Ectodermal cell (in vitro differentiated cells): ENCODE results near the gene PLEKHH1.
"Not testable (repeated sequence)": the region's sequence is repeated elsewhere in the genome, so short reads cannot be mapped to it uniquely, and the experiment has no call there.

ENCODE experiments used
- H3K27ac ChIP-seq: 2 replicates; pipeline ENCODE4 v1.7.0; 2013; ENCODE audit warnings: mild to moderate bottlenecking, low read depth, low read length; ENCODE audit not compliant: insufficient read depth, poor library complexity, severe bottlenecking
- H3K27me3 ChIP-seq: 2 replicates; pipeline ENCODE4 v1.7.0; 2013; ENCODE audit warnings: mild to moderate bottlenecking, low read length; ENCODE audit not compliant: insufficient read depth, control insufficient read depth, poor library complexity, severe bottlenecking
- H3K36me3 ChIP-seq: one replicate; pipeline ENCODE4 v1.7.0; 2013; ENCODE audit warnings: low read length; ENCODE audit not compliant: control insufficient read depth, insufficient read depth
- H3K4me1 ChIP-seq: one replicate; pipeline ENCODE4 v1.7.0; 2013; ENCODE audit warnings: low read length; ENCODE audit not compliant: control insufficient read depth, insufficient read depth
- H3K4me3 ChIP-seq: 2 replicates; pipeline ENCODE4 v1.7.0; 2013; ENCODE audit warnings: low read depth, low read length, control low read depth; ENCODE audit not compliant: insufficient read depth
- H3K9me3 ChIP-seq: 2 replicates; pipeline ENCODE4 v1.7.0; 2013; ENCODE audit warnings: mild to moderate bottlenecking, low read length, moderate library complexity; ENCODE audit not compliant: control insufficient read depth
- WGBS, 2 experiments: methylation state at CpG; one replicate each; pipeline ENCODE4 v1.1.7; 2013; ENCODE audit warnings: missing lambda C conversion rate in 2 of 2; 5-methylcytosine and 5-hydroxymethylcytosine counted together

The PLEKHH1 gene

DNA sequence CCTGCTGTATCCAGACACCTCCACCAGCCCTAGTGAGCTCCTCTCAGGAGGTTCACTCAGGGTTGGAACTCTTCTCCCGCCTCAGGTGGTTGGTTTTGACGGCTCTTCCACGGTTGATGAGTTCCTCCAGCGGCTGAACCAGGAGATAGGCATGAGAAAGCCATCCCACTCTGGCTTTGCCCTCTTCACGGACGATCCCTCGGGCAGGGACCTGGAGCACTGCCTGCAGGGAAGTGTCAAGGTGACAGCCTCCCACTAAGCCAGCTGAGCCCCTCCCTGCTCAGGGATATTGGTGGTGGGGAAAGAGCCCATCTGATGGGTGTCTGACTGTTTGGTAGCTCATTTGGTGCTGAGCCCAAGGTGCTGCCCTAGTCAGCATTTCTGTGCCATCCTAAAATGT lies 46.5 kb downstream of the PLEKHH1 start:
- H3K36me3 ChIP-seq: no peaks in the 10 kb centered on the region
- no peaks in the 10 kb centered on the region for H3K27me3 ChIP-seq
- H3K27ac ChIP-seq: no peak overlapping the region
- no peaks in the 10 kb centered on the region for H3K9me3 ChIP-seq
- 95 to 96% methylated on average over 7 of the region's 7 CpGs for WGBS, 2 experiments
- no peak overlapping the region for H3K4me3 ChIP-seq
- H3K4me1 ChIP-seq: no peaks in the 10 kb centered on the region

DNA sequence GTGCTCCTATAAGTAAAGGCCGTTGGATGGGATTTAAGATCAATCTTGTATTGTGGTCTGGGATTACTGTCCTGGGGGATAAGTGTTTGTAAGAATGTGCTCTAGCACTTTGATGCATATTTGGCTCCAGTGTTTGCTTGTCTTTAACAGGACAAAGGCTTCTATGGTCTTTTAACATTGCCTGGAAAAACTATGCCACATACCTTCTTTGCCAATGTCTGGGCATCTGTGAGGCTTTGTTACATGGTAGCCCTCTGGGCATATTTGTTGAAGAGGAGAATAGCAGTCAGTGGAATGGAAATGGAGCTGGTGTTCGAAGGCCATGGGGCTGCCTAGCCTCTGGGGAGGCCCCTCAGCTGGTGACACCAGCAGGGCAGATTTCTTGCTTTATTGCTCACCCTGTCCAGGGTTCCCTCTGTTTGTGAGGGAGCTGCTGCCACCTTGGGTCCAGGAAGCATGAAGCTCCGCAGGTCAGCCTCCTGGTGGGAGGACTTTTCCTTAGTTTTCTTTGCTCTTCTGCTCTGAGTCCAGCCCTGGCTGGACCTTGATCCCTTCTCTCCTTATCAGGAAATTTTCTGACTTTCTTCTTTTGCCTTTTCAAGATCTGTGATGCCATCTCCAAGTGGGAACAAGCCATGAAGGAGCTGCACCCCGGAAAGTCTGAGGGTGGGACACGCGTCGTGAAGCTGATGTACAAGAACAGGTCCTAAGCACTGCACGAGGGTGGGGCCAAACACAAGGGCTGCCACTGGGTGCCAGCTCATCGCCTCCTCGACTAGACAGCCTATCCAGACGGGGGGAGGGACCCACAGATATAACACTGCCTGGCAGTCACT lies 47.5 kb downstream of the PLEKHH1 start:
- H3K36me3 ChIP-seq: no peaks in the 10 kb centered on the region
- 89 to 92% methylated on average over 11 of the region's 11 CpGs for WGBS, 2 experiments
- no peak overlapping the region for H3K4me3 ChIP-seq
- H3K9me3 ChIP-seq: no peaks in the 10 kb centered on the region
- no peak overlapping the region for H3K27ac ChIP-seq
- no peaks in the 10 kb centered on the region for H3K4me1 ChIP-seq
- H3K27me3 ChIP-seq: no peaks in the 10 kb centered on the region

DNA sequence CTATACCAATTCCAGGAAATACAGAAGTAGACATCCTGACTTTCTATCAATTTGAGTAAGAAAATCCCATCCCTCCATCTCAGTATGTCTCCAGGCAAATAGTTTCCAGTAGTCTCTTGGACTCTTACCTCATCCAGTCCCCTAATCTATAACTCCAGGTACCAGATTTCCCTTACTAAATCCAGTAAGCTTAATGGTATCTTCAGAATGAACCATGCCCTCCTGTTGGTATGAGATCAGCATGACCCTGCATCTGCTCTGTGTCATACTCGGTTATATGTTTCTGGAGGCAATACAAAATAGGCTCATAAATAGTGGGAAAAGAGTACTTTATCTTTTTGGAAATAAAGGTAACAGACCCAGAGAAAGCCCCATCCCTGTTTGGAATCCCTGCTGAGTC lies 48.6 kb downstream of the PLEKHH1 start:
- Histone ChIP-seq H3K27me3 (no peaks in the 10 kb centered on the region), H3K36me3 (no peaks in the 10 kb centered on the region), H3K9me3 (no peaks in the 10 kb centered on the region), H3K4me3 (no peak overlapping the region), H3K27ac (no peak overlapping the region), H3K4me1 (no peaks in the 10 kb centered on the region)
- WGBS, 2 experiments: 92 to 100% methylated on average over 1 of the region's 1 CpG

DNA sequence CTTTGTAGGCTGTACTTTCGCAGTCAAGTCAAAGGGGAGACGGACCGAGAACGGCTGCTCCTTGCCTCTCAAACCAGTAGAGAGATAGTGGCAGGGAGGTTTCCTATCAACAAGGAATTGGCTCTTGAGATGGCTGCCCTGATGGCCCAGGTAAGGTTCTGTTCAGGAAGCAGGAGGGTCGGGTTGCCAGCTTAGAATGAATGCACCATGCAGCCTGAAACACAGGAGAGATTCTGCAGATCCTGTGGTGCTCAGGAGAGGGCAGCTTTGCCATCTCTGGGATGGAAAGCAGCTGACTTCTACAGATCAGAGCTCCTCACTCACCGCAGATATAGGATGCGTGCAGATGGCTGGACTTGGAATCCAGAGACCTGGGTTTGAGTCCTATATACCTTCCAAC lies 49.0 kb downstream of the PLEKHH1 start:
- H3K27me3 ChIP-seq: no peaks in the 10 kb centered on the region
- 92 to 94% methylated on average over 7 of the region's 7 CpGs for WGBS, 2 experiments
- no peak overlapping the region for H3K4me3 ChIP-seq
- no peak overlapping the region for H3K27ac ChIP-seq
- H3K9me3 ChIP-seq: no peaks in the 10 kb centered on the region
- no peaks in the 10 kb centered on the region for H3K4me1 ChIP-seq
- H3K36me3 ChIP-seq: no peaks in the 10 kb centered on the region

DNA sequence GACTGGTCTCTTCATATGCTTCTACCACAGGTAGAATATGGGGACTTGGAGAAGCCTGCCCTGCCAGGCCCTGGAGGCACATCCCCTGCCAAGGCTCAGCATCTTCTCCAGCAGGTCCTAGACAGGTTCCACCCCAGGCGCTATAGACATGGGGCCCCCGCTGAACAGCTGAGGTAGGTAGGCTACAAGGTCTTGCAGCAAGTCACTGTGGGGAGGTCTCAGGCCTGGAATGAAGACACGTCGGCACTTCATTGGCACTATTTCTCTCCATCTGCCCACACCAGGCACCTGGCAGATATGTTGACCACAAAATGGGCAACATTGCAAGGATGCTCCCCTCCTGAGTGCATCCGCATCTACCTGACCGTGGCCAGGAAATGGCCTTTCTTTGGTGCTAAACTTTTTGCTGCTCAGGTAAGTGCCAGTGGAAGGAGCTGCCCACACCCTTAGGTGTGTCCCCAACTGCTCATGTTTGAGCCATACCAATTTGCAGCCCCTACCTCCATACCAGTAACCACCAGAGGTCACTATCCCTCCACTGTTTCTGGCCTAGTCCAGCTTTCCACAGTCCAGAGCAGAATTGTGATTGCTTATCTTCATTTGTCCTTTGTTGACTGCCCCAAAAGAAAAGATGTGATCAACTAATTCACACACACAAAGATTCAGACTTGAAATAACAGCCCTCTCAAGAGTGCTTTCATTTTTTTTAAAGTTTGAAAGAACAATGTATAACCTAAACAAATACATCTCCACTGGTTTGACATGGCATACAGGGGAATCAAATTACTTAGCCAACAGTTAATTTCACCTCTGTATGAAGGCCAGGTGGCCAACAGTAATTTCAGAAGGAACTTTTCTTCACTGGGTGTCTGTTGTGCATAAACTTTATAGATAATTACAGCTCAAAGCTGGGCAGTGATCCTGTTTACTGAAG lies 50.9 kb downstream of the PLEKHH1 start:
- 89 to 90% methylated on average over 6 of the region's 6 CpGs for WGBS, 2 experiments
- Histone ChIP-seq H3K27ac (no peak overlapping the region), H3K4me1 (no peaks in the 10 kb centered on the region)

DNA sequence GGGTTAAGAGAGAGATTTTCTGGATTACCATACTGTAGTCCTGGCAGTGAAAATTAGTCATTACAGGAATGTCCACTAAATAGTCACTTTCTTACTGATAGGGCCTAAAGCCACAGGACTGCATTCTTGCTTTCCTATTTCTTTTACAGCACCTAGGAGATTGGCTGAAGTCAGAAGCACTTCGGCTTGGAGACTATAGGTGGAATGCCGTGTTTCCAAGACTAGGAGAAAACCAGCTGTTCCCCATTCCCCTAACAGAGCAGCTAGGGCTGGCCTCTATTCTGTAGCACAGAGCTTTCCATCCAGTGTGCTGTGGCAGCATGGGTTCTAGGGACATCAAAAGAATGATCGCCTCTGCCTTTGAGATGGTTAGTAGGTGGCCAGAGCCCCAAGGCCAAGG lies 51.9 kb downstream of the PLEKHH1 start:
- H3K27ac ChIP-seq: no peak overlapping the region
- no peaks in the 10 kb centered on the region for H3K9me3 ChIP-seq
- no peaks in the 10 kb centered on the region for H3K36me3 ChIP-seq
- no peak overlapping the region for H3K4me3 ChIP-seq
- no peaks in the 10 kb centered on the region for H3K4me1 ChIP-seq
- H3K27me3 ChIP-seq: no peaks in the 10 kb centered on the region
- WGBS, 2 experiments: 93 to 97% methylated on average over 3 of the region's 3 CpGs

More for the DNA sequence above, 50.9 kb downstream of the PLEKHH1 start:
- H3K27me3 ChIP-seq: no peaks in the 10 kb centered on the region
- H3K9me3 ChIP-seq: no peaks in the 10 kb centered on the region
- no peak overlapping the region for H3K4me3 ChIP-seq
- H3K36me3 ChIP-seq: no peaks in the 10 kb centered on the region

DNA sequence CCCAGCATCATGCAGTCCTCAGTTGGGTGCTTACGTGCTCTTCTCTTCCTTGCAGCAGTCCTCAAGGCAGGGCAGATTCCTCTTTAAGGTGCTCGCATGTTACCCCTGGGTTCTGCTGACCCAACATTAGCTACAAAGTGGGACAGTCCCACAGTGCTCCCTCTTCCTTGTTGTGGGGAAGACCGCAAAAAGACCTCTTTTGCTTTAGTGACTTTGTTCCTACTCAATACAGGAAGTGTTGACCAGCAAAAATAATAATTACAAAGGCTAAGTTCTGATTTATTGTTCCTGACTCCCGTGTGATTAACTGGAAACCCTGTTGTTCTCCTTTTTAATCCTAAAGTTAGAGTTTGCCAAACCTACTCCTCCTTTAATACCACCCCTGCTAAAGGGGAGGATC lies 53.3 kb downstream of the PLEKHH1 start:
- no peak overlapping the region for H3K4me3 ChIP-seq
- H3K27me3 ChIP-seq: no peaks in the 10 kb centered on the region
- no peaks in the 10 kb centered on the region for H3K4me1 ChIP-seq
- H3K9me3 ChIP-seq: no peaks in the 10 kb centered on the region
- no peak overlapping the region for H3K27ac ChIP-seq
- 87 to 92% methylated on average over 4 of the region's 4 CpGs for WGBS, 2 experiments
- no peaks in the 10 kb centered on the region for H3K36me3 ChIP-seq

DNA sequence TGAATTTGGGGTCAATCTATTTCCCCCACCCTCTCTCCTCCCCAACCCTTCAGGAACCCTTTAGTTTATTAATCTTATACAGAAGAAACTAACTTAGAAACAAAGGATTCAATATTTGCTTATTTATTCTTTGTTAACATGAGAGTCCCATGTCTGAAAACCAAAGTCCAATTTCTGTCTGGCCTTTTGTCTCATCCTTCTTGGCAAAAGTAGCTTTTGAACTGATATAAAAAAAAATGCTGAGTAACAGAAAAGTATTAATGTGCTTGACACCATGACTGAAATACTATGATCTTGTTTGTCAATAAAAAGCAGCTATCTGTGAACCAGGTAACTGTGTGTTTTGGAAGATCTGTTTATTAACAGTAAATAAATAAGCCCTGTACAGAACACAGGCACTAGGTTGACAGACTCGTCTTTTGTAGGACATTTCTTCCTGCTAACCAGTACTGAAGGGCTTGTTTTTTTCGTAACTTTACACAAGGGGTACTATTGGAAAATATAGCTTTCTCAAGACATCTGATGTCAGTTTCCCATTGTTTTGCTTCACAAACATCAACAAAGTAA lies 56.2 kb downstream of the PLEKHH1 start:
- WGBS, 2 experiments: 94 to 100% methylated on average over 2 of the region's 2 CpGs
- Histone ChIP-seq H3K27me3 (no peaks in the 10 kb centered on the region), H3K9me3 (no peaks in the 10 kb centered on the region), H3K4me1 (no peaks in the 10 kb centered on the region), H3K36me3 (no peaks in the 10 kb centered on the region), H3K27ac (no peak overlapping the region), H3K4me3 (no peak overlapping the region)

DNA sequence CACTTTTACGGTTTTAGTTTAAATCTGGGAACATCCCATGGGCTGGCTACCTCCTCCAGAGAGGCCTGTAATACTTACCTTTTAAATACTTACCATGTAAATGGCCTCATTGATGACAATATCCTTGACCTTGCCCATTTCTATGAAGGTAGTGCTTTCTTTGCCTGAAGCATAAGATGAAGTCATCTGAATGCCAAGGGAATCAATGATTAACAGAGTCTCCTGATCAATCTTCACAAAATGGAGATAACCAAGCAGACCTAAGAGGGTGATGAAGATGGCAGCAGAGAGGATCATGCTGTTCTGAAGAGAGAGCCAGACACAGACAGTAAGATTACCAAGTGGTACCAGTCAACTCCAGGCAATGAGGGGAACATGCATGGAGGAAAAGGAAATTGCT lies 60.6 kb downstream of the PLEKHH1 start:
- H3K36me3 ChIP-seq, H3K27ac ChIP-seq, H3K9me3 ChIP-seq, H3K27me3 ChIP-seq, H3K4me1 ChIP-seq, H3K4me3 ChIP-seq: not testable (repeated sequence)
- WGBS, 2 experiments: 0% methylated on average over 1 of the region's 1 CpG; no CpG with 5 or more reads in 1 of the 2 experiments

DNA sequence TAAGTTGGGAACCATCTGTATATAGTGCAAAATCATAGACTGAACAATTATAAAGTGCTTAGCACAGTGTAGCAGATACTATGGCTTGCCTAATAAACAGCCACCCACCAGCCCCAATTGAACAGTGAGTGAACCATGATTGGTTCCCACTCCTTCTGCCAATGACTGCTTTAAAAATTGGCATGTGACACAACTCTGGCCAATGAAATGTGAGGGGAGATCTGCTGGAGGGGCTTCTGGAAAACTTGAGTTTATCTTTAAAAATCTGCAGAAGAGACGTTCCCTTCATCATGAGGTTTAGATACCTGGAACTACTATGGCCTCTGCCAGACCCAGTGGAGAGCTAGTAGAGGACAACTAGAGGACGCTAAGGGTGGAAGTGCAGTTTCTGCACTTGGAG lies 62.3 kb downstream of the PLEKHH1 start:
- Histone ChIP-seq H3K4me3 (no peak overlapping the region), H3K9me3 (no peaks in the 10 kb centered on the region), H3K36me3 (no peaks in the 10 kb centered on the region), H3K4me1 (peaks cover 4% of the 10 kb centered on the region), H3K27me3 (peaks cover 10% of the 10 kb centered on the region), H3K27ac (no peak overlapping the region)
- 94 to 96% methylated on average over 2 of the region's 2 CpGs for WGBS, 2 experiments
